ENCODE results near the gene GNB3. TPM values are rescaled to one million over a fixed set of nuclear protein-coding genes. Genes with fewer than 3 reads are reported as not detected.

GNB3 gene
- total and polyA plus RNA-seq, 2 of the 4 experiments (the other 2 are of a cell fraction): 0.72 to 20.5 TPM

DNA sequence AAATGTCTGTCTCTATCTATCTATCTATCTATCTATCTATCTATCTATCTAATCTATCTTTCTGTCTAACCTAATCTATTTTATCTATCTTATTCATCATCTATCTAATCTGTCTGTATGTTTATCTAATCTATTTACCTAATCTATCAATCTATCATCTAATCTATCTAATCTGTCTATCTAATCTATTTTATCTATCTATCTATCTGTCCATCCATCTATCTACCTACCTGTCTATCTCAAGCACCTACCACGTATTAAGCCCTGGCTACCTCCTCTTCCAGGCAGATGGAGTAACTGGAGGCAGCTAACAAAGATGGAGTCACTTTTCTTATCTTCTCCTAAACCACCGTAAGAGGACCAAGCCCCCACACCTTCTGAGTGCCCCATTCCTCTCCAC, 45.6 kb upstream of the GNB3 start:
- Histone ChIP-seq H2AK5ac (ENCODE audit: low read depth, low read length) (no peak overlapping the region), H3K9me1 (ENCODE audit: insufficient read depth, low read length) (no peaks in the 10 kb centered on the region), H3K4me3 (ENCODE audit: insufficient read depth, low read depth, low read length) (no peak overlapping the region), H3K27me3 (ENCODE audit: control insufficient read depth, insufficient read depth, low read length) (no peaks in the 10 kb centered on the region), H3K4me1 (ENCODE audit: control insufficient read depth, insufficient read depth, low read length) (peaks cover 14% of the 10 kb centered on the region), H3K9ac (ENCODE audit: low read depth, low read length) (no peak overlapping the region), H4K5ac (ENCODE audit: low read depth, low read length) (no peak overlapping the region), H3K27ac (ENCODE audit: insufficient read depth, low read length) (no peak overlapping the region), H3K14ac (replicated peaks; ENCODE audit: low read depth, low read length) (no peak overlapping the region), H2BK5ac (ENCODE audit: low read depth, low read length, poor library complexity, severe bottlenecking) (no peak overlapping the region), H3K36me3 (ENCODE audit: control insufficient read depth, insufficient read depth, low read length) (0 out of 2 replicates have a peak, but pooled peaks cover 2% of the 10 kb centered on the region), H3K4ac (ENCODE audit: low read depth, low read length) (no peak overlapping the region), H2AK9ac (replicated peaks; ENCODE audit: low read depth, low read length, poor library complexity) (no peak overlapping the region), H3K18ac (ENCODE audit: low read depth, low read length) (no peak overlapping the region), H2BK20ac (ENCODE audit: low read depth, low read length) (no peak overlapping the region), H3K79me1 (ENCODE audit: low read depth in 1 of 2, low read length in 2 of 2) (peaks cover 0 to 10% of the 10 kb centered on the region in 2 experiments; a peak in 2 of 4 replicates), H2AFZ (replicated peaks; ENCODE audit: low read length, poor library complexity) (no peak overlapping the region), H2BK15ac (ENCODE audit: low read depth, low read length) (no peak overlapping the region), H3K23ac (ENCODE audit: low read depth, low read length) (no peak overlapping the region), H3K9me3 (ENCODE audit: control insufficient read depth, insufficient read depth, low read length) (no peaks in the 10 kb centered on the region), H2BK120ac (ENCODE audit: low read depth, low read length) (no peak overlapping the region), H3K4me2 (ENCODE audit: low read depth, low read length) (no peak overlapping the region), H4K20me1 (ENCODE audit: insufficient read depth, low read length) (no peaks in the 10 kb centered on the region), H4K91ac (ENCODE audit: insufficient read depth, low read depth, low read length) (no peak overlapping the region), H4K8ac (ENCODE audit: low read depth in 2 of 2, low read length in 2 of 2) (no peak overlapping the region), H3K56ac (ENCODE audit: extremely low read depth, insufficient read depth, low read length) (no peak overlapping the region)
- TF ChIP-seq, protein P1, sequence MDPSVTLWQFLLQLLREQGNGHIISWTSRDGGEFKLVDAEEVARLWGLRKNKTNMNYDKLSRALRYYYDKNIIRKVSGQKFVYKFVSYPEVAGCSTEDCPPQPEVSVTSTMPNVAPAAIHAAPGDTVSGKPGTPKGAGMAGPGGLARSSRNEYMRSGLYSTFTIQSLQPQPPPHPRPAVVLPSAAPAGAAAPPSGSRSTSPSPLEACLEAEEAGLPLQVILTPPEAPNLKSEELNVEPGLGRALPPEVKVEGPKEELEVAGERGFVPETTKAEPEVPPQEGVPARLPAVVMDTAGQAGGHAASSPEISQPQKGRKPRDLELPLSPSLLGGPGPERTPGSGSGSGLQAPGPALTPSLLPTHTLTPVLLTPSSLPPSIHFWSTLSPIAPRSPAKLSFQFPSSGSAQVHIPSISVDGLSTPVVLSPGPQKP (IDR thresholded peaks at IDR 0.05; ENCODE audit: borderline replicate concordance, low read depth, low read length): no peak
- TF ChIP-seq CEBPB (IDR thresholded peaks at IDR 0.05; ENCODE audit: low read depth, low read length): no peak
- TF ChIP-seq, protein P2, sequence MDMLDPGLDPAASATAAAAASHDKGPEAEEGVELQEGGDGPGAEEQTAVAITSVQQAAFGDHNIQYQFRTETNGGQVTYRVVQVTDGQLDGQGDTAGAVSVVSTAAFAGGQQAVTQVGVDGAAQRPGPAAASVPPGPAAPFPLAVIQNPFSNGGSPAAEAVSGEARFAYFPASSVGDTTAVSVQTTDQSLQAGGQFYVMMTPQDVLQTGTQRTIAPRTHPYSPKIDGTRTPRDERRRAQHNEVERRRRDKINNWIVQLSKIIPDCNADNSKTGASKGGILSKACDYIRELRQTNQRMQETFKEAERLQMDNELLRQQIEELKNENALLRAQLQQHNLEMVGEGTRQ (IDR thresholded peaks at IDR 0.05; ENCODE audit: low read depth, low read length): no peak
- TF ChIP-seq RAD21 (IDR thresholded peaks at IDR 0.05; ENCODE audit: low read length): no peak
- ChIA-PET CTCF (no interaction called here), POLR2A (ENCODE audit: unreplicated experiment) (no interaction called here)
- in situ Hi-C loops (cut with MboI; ENCODE audit: low sequenced_read_pairs) (no loop called here), dilution Hi-C loops (cut with HindIII; ENCODE audit: low sequenced_read_pairs, unreplicated experiment) (no loop called here), intact Hi-C loops (cut with micrococcal nuclease) (no loop called here)
- no CpG with 5 or more reads among the region's 2 CpGs for WGBS, 2 experiments (ENCODE audit: extremely low coverage in 2 of 2, insufficient read length in 1 of 2)
- no TSS peak for BruUV-seq (replicated peaks)
- ATAC-seq (ENCODE audit: low read depth) (no peak), DNase-seq (no peak)
